Right lobe of liver (tissue), 4 donors: ENCODE measurements around the gene UBE2J2.

Source experiments
- CTCF ChIP-seq, 4 donors: fragments of 200-600 bp in 3 of 4; fragments of 450-650 bp in 1 of 4; IDR thresholded peaks; one replicate each; pipeline versions ENCODE4 v1.5.1 to v1.8.0; 2016 to 2022; ENCODE audit warnings: antibody characterized with exemption in 4 of 4, mild to moderate bottlenecking in 2 of 4
- POLR2A ChIP-seq: fragments of 450-650 bp; IDR thresholded peaks from one replicate; pipeline ENCODE4 v1.6.1; 2017; ENCODE audit warnings: antibody characterized with exemption, mild to moderate bottlenecking
- donor health status: DM: no; HTN: no; CAD: no.
- donor health status: DM: no; HTN: no; CAD: no.
- donor health status: DM: no; HTN: yes; CAD: no.

- no peak for TF ChIP-seq CTCF (IDR thresholded peaks at IDR 0.05)
- no peak for TF ChIP-seq POLR2A
Measured at GRCh38 chr1:1292442-1292779, 18.8 kb upstream of the UBE2J2 start.
